Fibroblast of lung (primary cell): Measurements from ENCODE around the gene VPS36.

Experiments
- EZH2 ChIP-seq: IDR thresholded peaks from 2 replicates; pipeline ENCODE4 v1.5.1; 2012; ENCODE audit warnings: low read length, control low read depth, mild to moderate bottlenecking; ENCODE audit errors: missing control alignments
- TF ChIP-seq, protein P1 (sequence below), 2 donors: IDR thresholded peaks in 1 of 2; conservative IDR thresholded peaks in 1 of 2; 1 replicate in 1 of 2; 2 replicates in 1 of 2; pipeline ENCODE4 v1.5.1; 2011 to 2012; ENCODE audit warnings: low read length in 2 of 2, control low read depth in 1 of 2, inconsistent platforms in 1 of 2, low read depth in 1 of 2, mild to moderate bottlenecking in 1 of 2

DNA sequence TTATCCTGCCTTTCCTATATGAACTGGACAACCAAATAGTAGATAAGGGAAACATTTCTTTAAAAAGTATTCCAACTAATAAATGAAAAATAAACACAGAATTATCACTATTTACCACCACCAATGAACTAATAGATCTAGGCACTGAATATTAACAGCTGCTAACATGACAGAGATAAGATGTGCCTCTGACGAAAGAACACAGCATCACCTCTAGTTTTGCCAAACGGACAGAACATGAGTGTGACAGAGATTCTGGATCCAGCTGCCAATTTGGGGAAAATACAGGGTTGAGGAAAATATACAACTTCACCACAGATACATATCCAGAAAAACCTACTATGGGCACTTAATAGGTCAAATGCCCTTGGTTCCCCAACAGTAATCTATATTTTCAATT, 18.0 kb downstream of the VPS36 start:
- TF ChIP-seq, protein P1, sequence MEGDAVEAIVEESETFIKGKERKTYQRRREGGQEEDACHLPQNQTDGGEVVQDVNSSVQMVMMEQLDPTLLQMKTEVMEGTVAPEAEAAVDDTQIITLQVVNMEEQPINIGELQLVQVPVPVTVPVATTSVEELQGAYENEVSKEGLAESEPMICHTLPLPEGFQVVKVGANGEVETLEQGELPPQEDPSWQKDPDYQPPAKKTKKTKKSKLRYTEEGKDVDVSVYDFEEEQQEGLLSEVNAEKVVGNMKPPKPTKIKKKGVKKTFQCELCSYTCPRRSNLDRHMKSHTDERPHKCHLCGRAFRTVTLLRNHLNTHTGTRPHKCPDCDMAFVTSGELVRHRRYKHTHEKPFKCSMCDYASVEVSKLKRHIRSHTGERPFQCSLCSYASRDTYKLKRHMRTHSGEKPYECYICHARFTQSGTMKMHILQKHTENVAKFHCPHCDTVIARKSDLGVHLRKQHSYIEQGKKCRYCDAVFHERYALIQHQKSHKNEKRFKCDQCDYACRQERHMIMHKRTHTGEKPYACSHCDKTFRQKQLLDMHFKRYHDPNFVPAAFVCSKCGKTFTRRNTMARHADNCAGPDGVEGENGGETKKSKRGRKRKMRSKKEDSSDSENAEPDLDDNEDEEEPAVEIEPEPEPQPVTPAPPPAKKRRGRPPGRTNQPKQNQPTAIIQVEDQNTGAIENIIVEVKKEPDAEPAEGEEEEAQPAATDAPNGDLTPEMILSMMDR (conservative IDR thresholded peaks at IDR 0.05 in 1 of 2, IDR thresholded peaks at IDR 0.05 in 1 of 2; ENCODE audit: low read depth in 1 of 2, low read length in 2 of 2), result no peak
- no peak for TF ChIP-seq EZH2
